ENCODE data around the gene NACC1. TPM values are rescaled to one million over a fixed set of nuclear protein-coding genes. Genes with fewer than 3 reads are reported as not detected.

Gene NACC1
- total RNA-seq, 1 experiment from 2014 or later = 237 TPM

DNA sequence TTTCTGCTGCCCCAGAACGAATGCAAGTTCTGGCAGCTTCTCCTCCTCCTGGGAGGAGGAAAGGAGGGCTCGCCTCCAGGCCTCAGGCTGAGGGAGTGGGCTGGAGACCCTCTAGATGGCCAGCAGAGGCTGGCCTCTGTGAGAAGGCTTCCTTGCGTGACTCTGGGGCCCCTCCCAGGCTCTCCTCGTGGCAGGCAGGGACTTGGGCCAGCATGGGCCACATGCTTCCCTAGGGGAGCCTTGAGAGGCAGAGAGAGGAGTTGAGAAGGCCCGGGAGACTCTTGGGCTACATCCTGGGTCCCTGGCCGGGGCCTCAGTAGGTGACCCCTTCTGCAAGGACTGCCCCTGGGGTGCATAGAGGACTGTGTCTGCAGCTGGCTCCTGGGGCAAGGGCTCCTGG lies 41.3 kb upstream of the NACC1 start:
- CTCF ChIA-PET = interaction anchor here (0.8 to 20.5 kb wide), 7 partner anchors 8 to 112 kb away, joined by 3 to 294 read pairs (median 12); no protein-coding TSS in a partner anchor
- no peak overlapping the region for H3K27ac Mint-ChIP-seq
- H3K4me1 Mint-ChIP-seq = peaks cover 26% of the 10 kb centered on the region
- H3K27me3 Mint-ChIP-seq (ENCODE audit: low read depth) = peaks cover 34% of the 10 kb centered on the region
- POLR2A ChIA-PET = no interaction called here
- no peak overlapping the region for H3K4me3 Mint-ChIP-seq
- H3K9me3 Mint-ChIP-seq = no peaks in the 10 kb centered on the region
- no peak for DNase-seq (ENCODE audit: low spot score)
- ATAC-seq = no peak
- no peaks in the 10 kb centered on the region for H3K36me3 Mint-ChIP-seq
- TF ChIP-seq, protein P1, sequence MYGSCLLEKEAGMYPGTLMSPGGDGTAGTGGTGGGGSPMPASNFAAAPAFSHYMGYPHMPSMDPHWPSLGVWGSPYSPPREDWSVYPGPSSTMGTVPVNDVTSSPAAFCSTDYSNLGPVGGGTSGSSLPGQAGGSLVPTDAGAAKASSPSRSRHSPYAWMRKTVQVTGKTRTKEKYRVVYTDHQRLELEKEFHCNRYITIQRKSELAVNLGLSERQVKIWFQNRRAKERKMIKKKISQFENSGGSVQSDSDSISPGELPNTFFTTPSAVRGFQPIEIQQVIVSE (CRISPR knock-in tag; IDR thresholded peaks at IDR 0.05; ENCODE audit: borderline replicate concordance) = no peak
- TF ChIP-seq, protein P2, sequence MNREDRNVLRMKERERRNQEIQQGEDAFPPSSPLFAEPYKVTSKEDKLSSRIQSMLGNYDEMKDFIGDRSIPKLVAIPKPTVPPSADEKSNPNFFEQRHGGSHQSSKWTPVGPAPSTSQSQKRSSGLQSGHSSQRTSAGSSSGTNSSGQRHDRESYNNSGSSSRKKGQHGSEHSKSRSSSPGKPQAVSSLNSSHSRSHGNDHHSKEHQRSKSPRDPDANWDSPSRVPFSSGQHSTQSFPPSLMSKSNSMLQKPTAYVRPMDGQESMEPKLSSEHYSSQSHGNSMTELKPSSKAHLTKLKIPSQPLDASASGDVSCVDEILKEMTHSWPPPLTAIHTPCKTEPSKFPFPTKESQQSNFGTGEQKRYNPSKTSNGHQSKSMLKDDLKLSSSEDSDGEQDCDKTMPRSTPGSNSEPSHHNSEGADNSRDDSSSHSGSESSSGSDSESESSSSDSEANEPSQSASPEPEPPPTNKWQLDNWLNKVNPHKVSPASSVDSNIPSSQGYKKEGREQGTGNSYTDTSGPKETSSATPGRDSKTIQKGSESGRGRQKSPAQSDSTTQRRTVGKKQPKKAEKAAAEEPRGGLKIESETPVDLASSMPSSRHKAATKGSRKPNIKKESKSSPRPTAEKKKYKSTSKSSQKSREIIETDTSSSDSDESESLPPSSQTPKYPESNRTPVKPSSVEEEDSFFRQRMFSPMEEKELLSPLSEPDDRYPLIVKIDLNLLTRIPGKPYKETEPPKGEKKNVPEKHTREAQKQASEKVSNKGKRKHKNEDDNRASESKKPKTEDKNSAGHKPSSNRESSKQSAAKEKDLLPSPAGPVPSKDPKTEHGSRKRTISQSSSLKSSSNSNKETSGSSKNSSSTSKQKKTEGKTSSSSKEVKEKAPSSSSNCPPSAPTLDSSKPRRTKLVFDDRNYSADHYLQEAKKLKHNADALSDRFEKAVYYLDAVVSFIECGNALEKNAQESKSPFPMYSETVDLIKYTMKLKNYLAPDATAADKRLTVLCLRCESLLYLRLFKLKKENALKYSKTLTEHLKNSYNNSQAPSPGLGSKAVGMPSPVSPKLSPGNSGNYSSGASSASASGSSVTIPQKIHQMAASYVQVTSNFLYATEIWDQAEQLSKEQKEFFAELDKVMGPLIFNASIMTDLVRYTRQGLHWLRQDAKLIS (CRISPR knock-in tag; IDR thresholded peaks at IDR 0.05; ENCODE audit: borderline replicate concordance) = no peak
- TF ChIP-seq, protein P3, sequence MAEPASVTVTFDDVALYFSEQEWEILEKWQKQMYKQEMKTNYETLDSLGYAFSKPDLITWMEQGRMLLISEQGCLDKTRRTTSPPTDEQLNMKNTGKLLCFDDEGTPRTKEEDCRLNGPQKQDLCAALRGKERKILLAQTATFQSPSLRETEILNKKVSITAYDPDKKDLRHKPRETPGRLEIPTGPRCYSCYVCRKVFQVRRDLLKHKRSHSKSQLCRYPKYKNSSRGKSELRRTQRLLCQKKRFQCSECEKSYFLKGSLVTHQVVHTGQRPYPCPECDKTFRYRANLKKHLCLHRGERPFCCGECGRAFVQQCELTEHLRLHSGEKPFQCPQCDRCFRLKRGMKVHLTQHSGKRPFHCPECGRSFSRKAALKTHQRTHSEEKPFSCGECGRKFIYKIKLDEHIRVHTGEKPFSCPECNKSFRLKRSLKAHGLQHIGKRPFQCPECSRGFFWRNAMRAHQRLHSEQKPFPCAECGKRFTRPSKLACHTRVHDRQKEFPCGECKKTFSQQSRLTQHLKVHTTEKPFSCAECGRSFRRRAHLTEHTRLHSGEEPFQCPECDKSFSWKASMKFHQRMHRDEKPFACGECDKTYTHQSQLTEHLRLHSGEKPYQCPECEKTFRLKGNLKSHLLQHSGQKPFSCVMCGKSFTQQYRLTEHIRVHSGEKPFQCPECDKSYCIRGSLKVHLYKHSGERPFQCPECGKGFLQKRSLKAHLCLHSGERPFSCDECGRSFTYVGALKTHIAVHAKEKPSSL (CRISPR knock-in tag; conservative IDR thresholded peaks at IDR 0.05) = no peak
- no peak for TF ChIP-seq CREB1 (CRISPR knock-in tag; IDR thresholded peaks at IDR 0.05)
- TF ChIP-seq, protein P4, sequence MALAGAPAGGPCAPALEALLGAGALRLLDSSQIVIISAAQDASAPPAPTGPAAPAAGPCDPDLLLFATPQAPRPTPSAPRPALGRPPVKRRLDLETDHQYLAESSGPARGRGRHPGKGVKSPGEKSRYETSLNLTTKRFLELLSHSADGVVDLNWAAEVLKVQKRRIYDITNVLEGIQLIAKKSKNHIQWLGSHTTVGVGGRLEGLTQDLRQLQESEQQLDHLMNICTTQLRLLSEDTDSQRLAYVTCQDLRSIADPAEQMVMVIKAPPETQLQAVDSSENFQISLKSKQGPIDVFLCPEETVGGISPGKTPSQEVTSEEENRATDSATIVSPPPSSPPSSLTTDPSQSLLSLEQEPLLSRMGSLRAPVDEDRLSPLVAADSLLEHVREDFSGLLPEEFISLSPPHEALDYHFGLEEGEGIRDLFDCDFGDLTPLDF (CRISPR knock-in tag; IDR thresholded peaks at IDR 0.05) = no peak
- TF ChIP-seq, protein P5, sequence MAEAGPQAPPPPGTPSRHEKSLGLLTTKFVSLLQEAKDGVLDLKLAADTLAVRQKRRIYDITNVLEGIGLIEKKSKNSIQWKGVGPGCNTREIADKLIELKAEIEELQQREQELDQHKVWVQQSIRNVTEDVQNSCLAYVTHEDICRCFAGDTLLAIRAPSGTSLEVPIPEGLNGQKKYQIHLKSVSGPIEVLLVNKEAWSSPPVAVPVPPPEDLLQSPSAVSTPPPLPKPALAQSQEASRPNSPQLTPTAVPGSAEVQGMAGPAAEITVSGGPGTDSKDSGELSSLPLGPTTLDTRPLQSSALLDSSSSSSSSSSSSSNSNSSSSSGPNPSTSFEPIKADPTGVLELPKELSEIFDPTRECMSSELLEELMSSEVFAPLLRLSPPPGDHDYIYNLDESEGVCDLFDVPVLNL (CRISPR knock-in tag; IDR thresholded peaks at IDR 0.05; ENCODE audit: borderline replicate concordance, low read depth) = no peak
- no peak for TF ChIP-seq ZNF396 (CRISPR knock-in tag; IDR thresholded peaks at IDR 0.05; ENCODE audit: borderline replicate concordance)

DNA sequence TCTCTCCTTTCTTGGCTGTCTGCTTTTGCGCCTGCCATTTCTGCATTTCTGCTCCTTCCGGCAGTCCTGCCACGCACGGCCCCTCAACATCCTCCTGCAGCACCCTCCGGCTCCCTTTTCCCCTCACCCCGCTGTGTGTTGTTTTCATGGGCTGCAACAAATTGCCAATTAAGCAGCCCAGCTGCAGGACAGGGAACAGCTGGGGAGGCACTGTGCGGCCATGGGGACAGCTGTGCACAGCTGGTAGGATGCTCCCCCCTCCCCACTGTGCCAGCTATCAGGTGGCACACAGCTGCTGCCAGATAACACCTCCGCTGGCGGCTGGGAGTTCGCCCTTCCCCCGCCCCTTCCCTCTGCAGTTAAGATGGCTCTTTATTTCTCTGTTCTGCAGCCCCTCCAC lies 40.8 kb upstream of the NACC1 start:
- ChIA-PET POLR2A (interaction anchor here (1.6 kb wide), 1 partner anchor 112 kb away, joined by 3 read pairs; no protein-coding TSS in a partner anchor), CTCF (interaction anchor here (0.8 to 20.5 kb wide), 8 partner anchors 8 to 112 kb away, joined by 3 to 294 read pairs (median 9); no protein-coding TSS in a partner anchor)
- Mint-ChIP-seq H3K27me3 (ENCODE audit: low read depth) (peaks cover 32% of the 10 kb centered on the region), H3K27ac (no peak overlapping the region), H3K36me3 (no peaks in the 10 kb centered on the region), H3K4me3 (no peak overlapping the region), H3K4me1 (peaks cover 28% of the 10 kb centered on the region), H3K9me3 (no peaks in the 10 kb centered on the region)
- DNase-seq (ENCODE audit: low spot score) = no peak
- no peak for TF ChIP-seq ESRRA (CRISPR knock-in tag; IDR thresholded peaks at IDR 0.05; ENCODE audit: borderline replicate concordance)
- no peak for TF ChIP-seq ZNF671 (CRISPR knock-in tag; IDR thresholded peaks at IDR 0.05)
- TF ChIP-seq NFYB (CRISPR knock-in tag; conservative IDR thresholded peaks at IDR 0.05; ENCODE audit: low read depth) = no peak
- TF ChIP-seq, protein P4 (CRISPR knock-in tag; IDR thresholded peaks at IDR 0.05) = no peak
- TF ChIP-seq RORB (CRISPR knock-in tag; IDR thresholded peaks at IDR 0.05) = no peak
- no peak for TF ChIP-seq EMX1 (CRISPR knock-in tag; IDR thresholded peaks at IDR 0.05)
- TF ChIP-seq, protein P2 (CRISPR knock-in tag; IDR thresholded peaks at IDR 0.05; ENCODE audit: borderline replicate concordance) = no peak
- TF ChIP-seq, protein P6, sequence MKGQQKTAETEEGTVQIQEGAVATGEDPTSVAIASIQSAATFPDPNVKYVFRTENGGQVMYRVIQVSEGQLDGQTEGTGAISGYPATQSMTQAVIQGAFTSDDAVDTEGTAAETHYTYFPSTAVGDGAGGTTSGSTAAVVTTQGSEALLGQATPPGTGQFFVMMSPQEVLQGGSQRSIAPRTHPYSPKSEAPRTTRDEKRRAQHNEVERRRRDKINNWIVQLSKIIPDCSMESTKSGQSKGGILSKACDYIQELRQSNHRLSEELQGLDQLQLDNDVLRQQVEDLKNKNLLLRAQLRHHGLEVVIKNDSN (CRISPR knock-in tag; IDR thresholded peaks at IDR 0.05) = no peak
- TF ChIP-seq, protein P1 (CRISPR knock-in tag; IDR thresholded peaks at IDR 0.05; ENCODE audit: borderline replicate concordance) = no peak
- ATAC-seq = no peak
